Adrenal gland (tissue), 5 donors: ENCODE results near the gene KIF26B.

ENCODE experiments used
- POLR2A ChIP-seq, 2 donors: fragments of 450-650 bp; IDR thresholded peaks; one replicate each; pipeline ENCODE4 v1.6.1; 2017; ENCODE audit warnings: antibody characterized with exemption in 2 of 2, mild to moderate bottlenecking in 2 of 2, moderate library complexity in 1 of 2
- TF ChIP-seq, protein P1 (sequence below), 6 experiments: fragments of 450-650 bp in 4 of 6; fragments of 200-600 bp in 2 of 6; sonication (generic) in 1 of 6; IDR thresholded peaks; 1 replicate in 5 of 6; 2 replicates in 1 of 6; pipeline versions ENCODE4 v1.5.1 to v1.8.0; 2016 to 2021; ENCODE audit warnings: antibody characterized with exemption in 6 of 6, mild to moderate bottlenecking in 2 of 6, moderate library complexity in 1 of 6
- donor health status: DM: no; HTN: no; CAD: no.

DNA sequence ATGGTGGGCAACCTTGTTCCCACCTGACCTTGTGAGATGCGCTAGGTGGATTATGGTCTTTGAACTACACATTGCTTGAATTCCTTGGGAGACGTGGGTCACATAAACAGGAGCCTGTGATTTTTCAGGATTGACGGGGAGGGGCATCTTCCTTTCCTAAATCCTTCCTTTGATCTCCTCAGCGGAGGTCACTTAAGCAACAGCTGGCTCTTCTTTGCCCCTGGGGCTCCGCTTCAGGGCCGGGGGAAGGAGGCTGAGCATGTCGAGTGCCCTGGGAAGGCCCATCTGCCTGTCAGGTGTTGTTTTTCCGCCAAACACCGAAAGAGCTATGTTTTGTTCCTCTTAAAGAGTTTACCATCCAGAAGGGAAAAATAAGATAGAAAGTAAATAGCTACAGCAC lies 40.6 kb downstream of the KIF26B start:
- TF ChIP-seq, protein P1, sequence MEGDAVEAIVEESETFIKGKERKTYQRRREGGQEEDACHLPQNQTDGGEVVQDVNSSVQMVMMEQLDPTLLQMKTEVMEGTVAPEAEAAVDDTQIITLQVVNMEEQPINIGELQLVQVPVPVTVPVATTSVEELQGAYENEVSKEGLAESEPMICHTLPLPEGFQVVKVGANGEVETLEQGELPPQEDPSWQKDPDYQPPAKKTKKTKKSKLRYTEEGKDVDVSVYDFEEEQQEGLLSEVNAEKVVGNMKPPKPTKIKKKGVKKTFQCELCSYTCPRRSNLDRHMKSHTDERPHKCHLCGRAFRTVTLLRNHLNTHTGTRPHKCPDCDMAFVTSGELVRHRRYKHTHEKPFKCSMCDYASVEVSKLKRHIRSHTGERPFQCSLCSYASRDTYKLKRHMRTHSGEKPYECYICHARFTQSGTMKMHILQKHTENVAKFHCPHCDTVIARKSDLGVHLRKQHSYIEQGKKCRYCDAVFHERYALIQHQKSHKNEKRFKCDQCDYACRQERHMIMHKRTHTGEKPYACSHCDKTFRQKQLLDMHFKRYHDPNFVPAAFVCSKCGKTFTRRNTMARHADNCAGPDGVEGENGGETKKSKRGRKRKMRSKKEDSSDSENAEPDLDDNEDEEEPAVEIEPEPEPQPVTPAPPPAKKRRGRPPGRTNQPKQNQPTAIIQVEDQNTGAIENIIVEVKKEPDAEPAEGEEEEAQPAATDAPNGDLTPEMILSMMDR (IDR thresholded peaks at IDR 0.05) = no peak
- TF ChIP-seq POLR2A (IDR thresholded peaks at IDR 0.05) = no peak
